Measurements from ENCODE around the gene ICOS. TPM values are rescaled to one million over a fixed set of nuclear protein-coding genes. Genes with fewer than 3 reads are reported as not detected.

ICOS gene
- total RNA-seq, 4 donors from 2014 or later: 0.41 to 1.3 (median 0.60) TPM; not detected in 1

- DNase-seq: no peak
- Histone ChIP-seq H3K27me3 (no peaks in the 10 kb centered on the region), H3K9me3 (no peaks in the 10 kb centered on the region), H3K27ac (no peak overlapping the region), H3K4me3 (no peak overlapping the region), H3K36me3 (no peaks in the 10 kb centered on the region), H3K4me1 (peaks cover 0 to 5% (median 0%) of the 10 kb centered on the region in 4 donors)
- intact Hi-C loops (cut with DNase I; ENCODE audit: low total_unique reads) (no loop called here), in situ Hi-C loops (cut with MboI; ENCODE audit: low pct_ligation_motif_present in 1 of 4, low pct_unique_long_range_greater_than_20kb in 1 of 4, low sequenced_read_pairs in 3 of 4) (no loop called here)
- no peak for TF ChIP-seq POLR2A (IDR thresholded peaks at IDR 0.05)
- TF ChIP-seq EP300 (IDR thresholded peaks at IDR 0.05; ENCODE audit: low read depth): no peak
- no peak for TF ChIP-seq POLR2AphosphoS5 (IDR thresholded peaks at IDR 0.05)
- TF ChIP-seq CTCF (IDR thresholded peaks at IDR 0.05): no peak
- 23 to 44% methylated on average over 1 of the region's 1 CpG for WGBS, 2 donors (ENCODE audit: low coverage in 1 of 2)
Measured at GRCh38 chr2:204004912-204005311, 68.3 kb downstream of the ICOS start.

GRCh38 chr2:204005940-204006721 lies 69.6 kb downstream of the ICOS start:
- Histone ChIP-seq H3K27me3 (no peaks in the 10 kb centered on the region), H3K4me3 (no peak overlapping the region), H3K36me3 (no peaks in the 10 kb centered on the region), H3K4me1 (no peaks in the 10 kb centered on the region), H3K27ac (no peak overlapping the region), H3K9me3 (no peaks in the 10 kb centered on the region)
- TF ChIP-seq CTCF (IDR thresholded peaks at IDR 0.05): no peak
- TF ChIP-seq POLR2AphosphoS5 (IDR thresholded peaks at IDR 0.05): no peak
- no peak for TF ChIP-seq POLR2A (IDR thresholded peaks at IDR 0.05)
- no peak for TF ChIP-seq EP300 (IDR thresholded peaks at IDR 0.05; ENCODE audit: low read depth)
- 72 to 77% methylated on average over 3 of the region's 3 CpGs for WGBS, 2 donors (ENCODE audit: low coverage in 1 of 2)
- intact Hi-C loops (cut with DNase I; ENCODE audit: low total_unique reads) (no loop called here), in situ Hi-C loops (cut with MboI; ENCODE audit: low pct_ligation_motif_present in 1 of 4, low pct_unique_long_range_greater_than_20kb in 1 of 4, low sequenced_read_pairs in 3 of 4) (no loop called here)
- no peak for DNase-seq

DNA sequence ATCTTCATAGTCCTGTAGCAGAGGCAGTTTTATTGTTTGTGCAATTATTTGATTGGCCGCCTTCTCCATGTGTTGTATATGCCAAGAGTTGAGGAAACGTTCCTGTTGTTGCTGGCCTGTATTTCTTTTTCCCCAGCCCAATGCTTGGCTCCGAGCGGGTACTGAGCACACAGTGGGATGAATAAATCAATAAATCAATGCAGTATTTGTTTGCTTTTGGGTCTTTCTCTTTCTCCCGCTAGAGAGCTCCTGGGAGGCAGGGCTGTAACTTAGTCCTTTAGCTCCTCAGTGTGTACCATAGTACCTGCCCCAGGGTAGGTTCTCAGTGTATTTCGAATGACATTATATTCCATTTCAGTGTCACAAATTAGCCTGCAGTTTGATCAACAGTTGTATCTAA lies 71.8 kb downstream of the ICOS start:
- intact Hi-C loops (cut with DNase I; ENCODE audit: low total_unique reads): no loop called here
- Histone ChIP-seq H3K36me3 (no peaks in the 10 kb centered on the region), H3K9me3 (no peaks in the 10 kb centered on the region), H3K27ac (no peak overlapping the region), H3K27me3 (no peaks in the 10 kb centered on the region), H3K4me3 (no peak overlapping the region), H3K4me1 (peaks cover 0 to 13% (median 10%) of the 10 kb centered on the region in 4 donors)
- in situ Hi-C loops (cut with MboI; ENCODE audit: low pct_ligation_motif_present in 1 of 4, low pct_unique_long_range_greater_than_20kb in 1 of 4, low sequenced_read_pairs in 3 of 4): no loop called here
- DNase-seq: no peak
- TF ChIP-seq CTCF (IDR thresholded peaks at IDR 0.05) (no peak), POLR2A (IDR thresholded peaks at IDR 0.05) (no peak), POLR2AphosphoS5 (IDR thresholded peaks at IDR 0.05) (no peak), EP300 (IDR thresholded peaks at IDR 0.05; ENCODE audit: low read depth) (no peak)
- 69 to 71% methylated on average over 6 of the region's 6 CpGs for WGBS, 2 donors (ENCODE audit: low coverage in 1 of 2)

DNA sequence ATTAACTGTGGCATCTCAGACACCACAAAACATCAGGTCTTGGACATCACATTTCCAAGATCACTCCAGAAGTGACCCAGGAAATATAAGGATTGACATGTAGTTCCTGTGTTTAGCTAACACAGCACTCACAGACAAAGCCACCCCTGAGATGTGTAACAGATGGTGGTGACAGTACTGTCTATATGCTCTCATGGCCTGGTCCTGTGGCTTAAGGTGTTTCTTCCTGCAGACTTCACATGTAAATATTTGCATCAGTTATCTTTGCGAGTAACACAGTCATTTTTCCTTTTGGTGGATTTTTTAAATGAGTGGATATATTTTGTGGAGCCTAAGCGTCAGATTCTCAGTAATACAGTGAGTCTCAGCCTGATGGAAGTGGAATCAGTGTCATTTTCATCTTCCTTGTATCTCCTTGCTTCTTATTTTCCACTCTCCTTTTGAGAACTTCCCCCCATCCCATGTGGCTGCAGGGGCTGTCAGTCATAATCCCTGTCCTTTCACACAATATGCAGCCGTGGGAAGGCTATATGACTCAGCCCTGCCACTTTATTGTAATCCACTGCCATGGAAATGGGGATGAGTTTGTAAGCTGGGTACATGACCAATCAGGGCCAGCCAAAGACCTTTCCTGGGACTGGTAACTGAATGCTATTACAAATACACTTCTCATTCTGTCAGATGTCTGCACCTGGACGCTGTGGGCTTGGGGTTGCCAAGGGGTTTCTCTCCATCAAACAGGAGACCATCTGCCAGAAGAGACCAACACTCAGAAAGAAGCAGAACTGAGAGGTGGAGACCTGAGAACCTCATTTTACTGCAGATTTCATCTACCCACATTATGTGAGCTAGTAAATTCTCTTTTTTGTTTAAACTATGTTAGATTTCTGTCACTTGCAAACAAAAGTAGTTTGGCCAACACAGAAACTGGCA lies 74.3 kb downstream of the ICOS start:
- Histone ChIP-seq H3K36me3 (no peaks in the 10 kb centered on the region), H3K27ac (no peak overlapping the region), H3K4me3 (no peak overlapping the region), H3K4me1 (peaks cover 0 to 13% (median 10%) of the 10 kb centered on the region in 4 donors), H3K9me3 (no peaks in the 10 kb centered on the region), H3K27me3 (no peaks in the 10 kb centered on the region)
- 71 to 100% methylated on average over 1 to 4 of the region's 4 CpGs for WGBS, 2 donors (ENCODE audit: low coverage in 1 of 2)
- DNase-seq: no peak
- in situ Hi-C loops (cut with MboI; ENCODE audit: low pct_ligation_motif_present in 1 of 4, low pct_unique_long_range_greater_than_20kb in 1 of 4, low sequenced_read_pairs in 3 of 4): no loop called here
- TF ChIP-seq EP300 (IDR thresholded peaks at IDR 0.05; ENCODE audit: low read depth) (no peak), POLR2A (IDR thresholded peaks at IDR 0.05) (no peak), POLR2AphosphoS5 (IDR thresholded peaks at IDR 0.05) (no peak), CTCF (IDR thresholded peaks at IDR 0.05) (no peak)
- intact Hi-C loops (cut with DNase I; ENCODE audit: low total_unique reads): loop anchor here (5.0 kb wide), 1 partner anchor 399 kb away; no protein-coding TSS in a partner anchor
